Mesothelial cell of epicardium (in vitro differentiated cells): ENCODE measurements around the gene MS4A18. TPM values are rescaled to one million over a fixed set of nuclear protein-coding genes. Genes with fewer than 3 reads are reported as not detected.

Experiments
- DNase-seq, 2 experiments: peaks; one replicate each; pipeline ENCODE4 v3.0.0; 2021; ENCODE audit warnings: low spot score in 2 of 2; ENCODE audit not compliant: unreplicated experiment in 2 of 2
- H3K27ac Mint-ChIP-seq: 2 replicates; pipeline ENCODE4 v1.8.0; 2021; ENCODE audit warnings: mixed read lengths
- H3K27me3 Mint-ChIP-seq: 2 replicates; pipeline ENCODE4 v1.8.0; 2021; ENCODE audit warnings: low read depth, mixed read lengths
- H3K36me3 Mint-ChIP-seq: 2 replicates; pipeline ENCODE4 v1.8.0; 2021; ENCODE audit warnings: mixed read lengths
- H3K4me1 Mint-ChIP-seq: 2 replicates; pipeline ENCODE4 v1.8.0; 2021; ENCODE audit warnings: mixed read lengths
- H3K4me3 Mint-ChIP-seq: 2 replicates; pipeline ENCODE4 v1.8.0; 2021; ENCODE audit warnings: mild to moderate bottlenecking, moderate library complexity, mixed read lengths
- H3K9me3 Mint-ChIP-seq: 2 replicates; pipeline ENCODE4 v1.8.0; 2021; ENCODE audit warnings: mixed read lengths
- total RNA-seq: library from RNA; stranded (reverse); gene quantifications from 3 replicates; pipeline ENCODE4 v1.2.1, GENCODE V29; 2021
- TF ChIP-seq, protein P1 (sequence below): fragments of 200-600 bp; sonication (generic); IDR thresholded peaks from one replicate; pipeline ENCODE4 v1.5.0; 2021; ENCODE audit warnings: antibody characterized with exemption; ENCODE audit not compliant: unreplicated experiment

Gene MS4A18
- total RNA-seq, 1 donor from 2014 or later, result not detected

DNA sequence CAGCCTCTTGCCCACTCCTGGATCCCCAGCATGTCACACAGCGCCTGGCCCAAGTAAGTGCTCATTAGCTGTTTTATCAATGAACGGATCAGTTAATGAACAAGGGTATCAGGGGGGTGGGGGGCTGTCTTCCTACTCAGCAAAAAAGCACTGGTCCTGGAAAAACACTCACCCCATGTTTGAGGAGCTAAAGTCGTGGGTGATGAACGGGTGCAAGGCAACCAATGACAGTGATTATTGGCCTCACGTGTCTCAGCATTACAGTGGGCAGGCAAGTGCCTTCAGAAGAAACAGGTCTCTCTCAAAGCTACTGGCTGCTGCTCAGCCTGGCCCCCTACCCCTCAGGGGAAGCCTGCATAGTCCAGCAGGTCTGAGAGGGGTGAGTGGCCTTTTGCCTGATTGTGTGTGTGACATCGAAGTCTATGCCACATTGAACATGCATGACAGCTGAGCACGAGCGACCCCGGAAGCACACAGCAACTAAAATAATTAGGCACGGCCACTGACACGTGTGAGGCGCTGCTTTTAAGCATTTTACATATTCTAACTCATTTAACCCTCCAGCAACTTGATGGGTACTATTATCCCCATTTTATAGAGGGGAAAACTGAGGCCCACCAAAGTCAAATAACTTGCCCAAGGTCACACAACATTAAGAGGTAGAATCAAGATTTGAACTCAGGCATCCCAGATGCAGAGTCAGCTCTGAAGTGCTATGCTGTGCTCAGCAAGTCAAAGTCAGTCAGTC, 58.0 kb downstream of the MS4A18 start:
- H3K9me3 Mint-ChIP-seq, result no peaks in the 10 kb centered on the region
- no peak overlapping the region for H3K27ac Mint-ChIP-seq
- TF ChIP-seq, protein P1, sequence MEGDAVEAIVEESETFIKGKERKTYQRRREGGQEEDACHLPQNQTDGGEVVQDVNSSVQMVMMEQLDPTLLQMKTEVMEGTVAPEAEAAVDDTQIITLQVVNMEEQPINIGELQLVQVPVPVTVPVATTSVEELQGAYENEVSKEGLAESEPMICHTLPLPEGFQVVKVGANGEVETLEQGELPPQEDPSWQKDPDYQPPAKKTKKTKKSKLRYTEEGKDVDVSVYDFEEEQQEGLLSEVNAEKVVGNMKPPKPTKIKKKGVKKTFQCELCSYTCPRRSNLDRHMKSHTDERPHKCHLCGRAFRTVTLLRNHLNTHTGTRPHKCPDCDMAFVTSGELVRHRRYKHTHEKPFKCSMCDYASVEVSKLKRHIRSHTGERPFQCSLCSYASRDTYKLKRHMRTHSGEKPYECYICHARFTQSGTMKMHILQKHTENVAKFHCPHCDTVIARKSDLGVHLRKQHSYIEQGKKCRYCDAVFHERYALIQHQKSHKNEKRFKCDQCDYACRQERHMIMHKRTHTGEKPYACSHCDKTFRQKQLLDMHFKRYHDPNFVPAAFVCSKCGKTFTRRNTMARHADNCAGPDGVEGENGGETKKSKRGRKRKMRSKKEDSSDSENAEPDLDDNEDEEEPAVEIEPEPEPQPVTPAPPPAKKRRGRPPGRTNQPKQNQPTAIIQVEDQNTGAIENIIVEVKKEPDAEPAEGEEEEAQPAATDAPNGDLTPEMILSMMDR, result no peak
- H3K4me1 Mint-ChIP-seq, result peaks cover 13% of the 10 kb centered on the region
- H3K27me3 Mint-ChIP-seq, result peaks cover 2% of the 10 kb centered on the region
- H3K36me3 Mint-ChIP-seq, result no peaks in the 10 kb centered on the region
- DNase-seq, result no peak
- no peak overlapping the region for H3K4me3 Mint-ChIP-seq

DNA sequence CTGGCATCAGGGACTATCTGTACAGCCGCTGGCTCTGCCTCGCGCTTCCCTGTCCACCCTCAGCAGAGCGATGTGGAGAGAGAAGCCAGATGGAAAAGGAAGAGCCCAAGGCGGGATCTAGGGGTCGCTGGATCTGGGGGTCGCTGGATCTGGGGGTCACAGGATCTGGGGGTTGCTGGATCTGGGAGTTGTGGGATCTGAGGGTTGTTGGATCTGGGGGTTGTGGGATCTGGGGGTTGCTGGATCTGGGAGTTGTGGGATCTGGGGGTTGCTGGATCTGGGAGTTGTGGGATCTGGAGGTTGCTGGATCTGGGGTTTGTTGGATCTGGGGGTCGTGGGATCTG, 58.6 kb downstream of the MS4A18 start:
- peaks cover 12% of the 10 kb centered on the region for H3K4me1 Mint-ChIP-seq
- H3K27me3 Mint-ChIP-seq, result no peaks in the 10 kb centered on the region
- no peaks in the 10 kb centered on the region for H3K36me3 Mint-ChIP-seq
- no peaks in the 10 kb centered on the region for H3K9me3 Mint-ChIP-seq
- DNase-seq, result no peak
- H3K27ac Mint-ChIP-seq, result no peak overlapping the region
- H3K4me3 Mint-ChIP-seq, result no peak overlapping the region
- TF ChIP-seq, protein P1, result no peak

DNA sequence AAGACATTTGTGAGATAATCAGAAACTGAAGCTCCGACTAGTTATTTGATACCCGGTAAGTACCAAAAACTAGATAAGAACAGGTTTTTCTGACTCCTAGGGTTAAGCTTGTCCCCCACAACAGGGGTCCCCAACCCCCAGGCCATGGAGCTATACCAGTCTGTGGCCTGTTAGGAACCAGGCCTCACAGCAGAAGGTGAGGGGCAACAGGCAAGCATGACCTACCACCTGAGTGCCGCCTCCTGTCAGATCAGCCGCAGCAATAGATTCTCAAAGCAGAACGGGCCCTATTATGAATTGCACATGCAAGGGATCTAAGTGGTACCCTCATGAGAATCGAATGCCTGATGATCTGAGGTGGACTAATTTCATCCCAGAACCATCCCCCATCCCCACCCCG, 59.4 kb downstream of the MS4A18 start:
- no peak overlapping the region for H3K27ac Mint-ChIP-seq
- H3K4me1 Mint-ChIP-seq, result peaks cover 12% of the 10 kb centered on the region
- H3K36me3 Mint-ChIP-seq, result no peaks in the 10 kb centered on the region
- TF ChIP-seq, protein P1, result no peak
- no peaks in the 10 kb centered on the region for H3K9me3 Mint-ChIP-seq
- H3K27me3 Mint-ChIP-seq, result no peaks in the 10 kb centered on the region
- no peak overlapping the region for H3K4me3 Mint-ChIP-seq
- DNase-seq, result no peak

DNA sequence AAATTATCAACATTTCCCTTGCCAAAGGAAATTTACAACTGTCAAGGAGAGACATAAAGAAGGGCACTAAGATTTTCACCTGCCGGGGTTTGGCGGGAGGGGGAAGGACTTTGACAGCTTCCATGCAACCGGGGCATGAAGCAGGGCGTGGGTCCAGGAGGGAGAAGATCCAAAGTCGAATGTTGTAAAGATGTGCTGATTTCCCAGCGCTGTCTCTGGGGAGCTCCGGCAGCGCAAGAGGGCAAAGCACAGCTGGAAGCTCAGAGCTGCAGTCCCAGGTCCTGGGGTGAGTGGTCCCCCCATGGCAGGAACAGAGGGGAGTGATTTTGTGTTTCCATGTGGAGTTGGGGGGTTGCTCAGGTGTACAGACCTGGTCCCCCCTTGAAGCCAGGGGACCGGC, 60.6 kb downstream of the MS4A18 start, which contains the start of gene MS4A10:
TSS of gene MS4A10 (plus strand) at position 198 of the 400 bp plus-strand sequence. CDS start 5,003 bp downstream, outside the sequence.
- no peaks in the 10 kb centered on the region for H3K27me3 Mint-ChIP-seq
- H3K36me3 Mint-ChIP-seq, result no peaks in the 10 kb centered on the region
- H3K4me3 Mint-ChIP-seq, result no peak within 1 kb of the TSS
- no peaks in the 10 kb centered on the region for H3K9me3 Mint-ChIP-seq
- no peak within 1 kb of the TSS for H3K27ac Mint-ChIP-seq
- H3K4me1 Mint-ChIP-seq, result peaks cover 12% of the 10 kb centered on the region
- no peak for DNase-seq
- TF ChIP-seq, protein P1, result no peak

DNA sequence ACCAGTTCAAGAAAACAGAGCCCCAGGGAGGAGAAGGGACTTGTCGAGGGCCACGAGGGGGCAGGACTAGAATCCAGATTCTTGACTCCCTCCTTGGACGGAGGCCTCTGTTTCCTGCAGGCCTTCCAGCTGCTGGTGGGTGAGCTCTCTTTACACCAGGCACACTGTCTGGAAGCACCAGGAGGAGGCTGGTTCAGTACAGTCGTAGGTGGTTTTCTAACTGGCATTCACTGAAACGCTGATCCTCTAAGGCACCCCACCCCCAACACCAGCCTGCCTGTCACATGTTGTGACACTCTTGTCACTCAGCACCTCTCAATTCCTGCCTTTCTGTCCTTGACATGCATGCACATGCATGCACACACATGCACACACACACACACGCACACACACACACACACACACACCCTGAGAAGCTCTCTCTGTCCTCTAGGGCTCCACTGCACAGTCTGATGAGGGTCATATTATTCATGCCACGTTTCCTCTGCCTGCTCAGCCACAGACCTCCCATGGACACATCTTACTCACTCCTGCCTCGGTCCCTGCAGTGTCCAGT, 61.4 kb downstream of the MS4A18 start:
- Mint-ChIP-seq H3K27ac (no peak overlapping the region), H3K9me3 (no peaks in the 10 kb centered on the region), H3K4me1 (peaks cover 12% of the 10 kb centered on the region), H3K36me3 (no peaks in the 10 kb centered on the region), H3K4me3 (no peak overlapping the region), H3K27me3 (no peaks in the 10 kb centered on the region)
- TF ChIP-seq, protein P1, result no peak
- no peak for DNase-seq
